Kasumi-1 (cell line): ENCODE data around the gene SRRM4.

Source experiments
- DNase-seq, 2 experiments: peaks; one replicate each; lab custom pipeline; 2025; lab: John Stamatoyannopoulos, UW

SRRM4 gene

GRCh38 chr12:119171291-119171690 is 189.9 kb downstream of the SRRM4 start:
- DNase-seq = no peak

GRCh38 chr12:119171691-119172425 is 190.5 kb downstream of the SRRM4 start:
- DNase-seq = no peak

- no peak for DNase-seq
Measured at GRCh38 chr12:119175081-119175480, 193.7 kb downstream of the SRRM4 start.

GRCh38 chr12:119176267-119177055 is 195.1 kb downstream of the SRRM4 start:
- no peak for DNase-seq

GRCh38 chr12:119177056-119177325 is 195.7 kb downstream of the SRRM4 start:
- DNase-seq = no peak

- DNase-seq = no peak
Measured at GRCh38 chr12:119177724-119178380, 196.5 kb downstream of the SRRM4 start.

- DNase-seq = no peak
Measured at GRCh38 chr12:119178544-119179334, 197.4 kb downstream of the SRRM4 start, which contains the start of gene HSPB8. Gene HSPB8, plus strand, starts transcription at chr12:119178931. Its CDS starts 382 bp downstream, at chr12:119179313.

GRCh38 chr12:119179335-119180021 is 198.1 kb downstream of the SRRM4 start:
- no peak for DNase-seq

GRCh38 chr12:119180380-119181040 is 199.2 kb downstream of the SRRM4 start:
- no peak for DNase-seq

GRCh38 chr12:119181202-119181601 is 199.9 kb downstream of the SRRM4 start:
- DNase-seq = no peak

- DNase-seq = no peak
Measured at GRCh38 chr12:119181944-119182343, 200.6 kb downstream of the SRRM4 start.

GRCh38 chr12:119182701-119183493 is 201.6 kb downstream of the SRRM4 start:
- no peak for DNase-seq

- DNase-seq = no peak
Measured at GRCh38 chr12:119183942-119184695, 202.8 kb downstream of the SRRM4 start.

- DNase-seq = no peak
Measured at GRCh38 chr12:119195256-119195655, 213.9 kb downstream of the SRRM4 start.

GRCh38 chr12:119198440-119198839 is 217.1 kb downstream of the SRRM4 start:
- no peak for DNase-seq

GRCh38 chr12:119200601-119201000 is 219.3 kb downstream of the SRRM4 start:
- no peak for DNase-seq

GRCh38 chr12:119201789-119202543 is 220.6 kb downstream of the SRRM4 start:
- no peak for DNase-seq

- DNase-seq = no peak
Measured at GRCh38 chr12:119202544-119202943, 221.2 kb downstream of the SRRM4 start.

GRCh38 chr12:119204131-119204530 is 222.8 kb downstream of the SRRM4 start:
- DNase-seq = no peak
